HepG2 (cell line): ENCODE results near the gene DNASE2. TPM values are rescaled to one million over a fixed set of nuclear protein-coding genes. Genes with fewer than 3 reads are reported as not detected.

Source experiments
- ATAC-seq: fragments of 200-7000 bp; cut with Tn5 transposase; 3 replicates; pipeline ENCODE4 v1.9.1; 2020; ENCODE audit warnings: mild to moderate bottlenecking, moderate library complexity
- BruUV-seq: library from RNA; stranded (reverse); fragments of 400-500 nt; replicated peaks from 2 replicates; lab custom pipeline; 2021; lab: Mats Ljungman, UMichigan
- CTCF ChIA-PET: fragments of 300-600 bp; formaldehyde crosslinking; extraction: SDS; loops from one replicate; lab custom pipeline; 2021; ENCODE audit warnings: low total read pairs, inconsistent platforms, low intra/inter-chr PET ratio; lab: Yijun Ruan, JAX
- POLR2A ChIA-PET: fragments of 350-600 bp; sonication (Branson Sonifier 250); formaldehyde crosslinking; loops from one replicate; lab custom pipeline; 2020; ENCODE audit warnings: antibody characterized with exemption, inconsistent platforms; lab: Yijun Ruan, JAX
- DNase-seq: peaks from one replicate; pipeline ENCODE4 v3.0.0-alpha.2; 2015; ENCODE audit warnings: low spot score
- FAIRE-seq: peaks from 3 replicates; lab custom pipeline; 2011; peaks lifted over from hg19 to GRCh38; lab: Jason Lieb, UNC
- H2AFZ ChIP-seq: one replicate; pipeline ENCODE4 v1.6.1; 2011; ENCODE audit warnings: low read length, inconsistent platforms
- H3K27ac ChIP-seq: fragments of 300-600 bp; 3 replicates; pipeline ENCODE4 v1.8.0; 2011; ENCODE audit warnings: mixed run types, mild to moderate bottlenecking, mixed read lengths, low read length, inconsistent platforms; ENCODE audit not compliant: insufficient read depth; ENCODE audit errors: extremely low read length
- H3K27me3 ChIP-seq, 2 experiments: fragments of 200-600 bp in 1 of 2; 2 replicates in 1 of 2; 3 replicates in 1 of 2; pipeline versions ENCODE4 v1.6.0 to v1.8.0; 2011; ENCODE audit warnings: low read length in 2 of 2, mild to moderate bottlenecking in 2 of 2, moderate library complexity in 2 of 2, inconsistent platforms in 1 of 2; ENCODE audit not compliant: insufficient read depth in 2 of 2, control insufficient read depth in 1 of 2
- H3K36me3 ChIP-seq, 2 experiments: fragments of 200-600 bp in 1 of 2; replicated peaks in 1 of 2; 2 replicates in 1 of 2; 3 replicates in 1 of 2; pipeline versions ENCODE4 v1.5.1 to v1.8.0; 2011; ENCODE audit warnings: low read length in 2 of 2, inconsistent platforms in 1 of 2; ENCODE audit not compliant: insufficient read depth in 2 of 2, control insufficient read depth in 1 of 2
- H3K4me1 ChIP-seq: 2 replicates; pipeline ENCODE4 v1.5.1; 2012; ENCODE audit warnings: low read length, inconsistent platforms; ENCODE audit not compliant: insufficient read depth
- H3K4me2 ChIP-seq: 2 replicates; pipeline ENCODE4 v1.6.0; 2011; ENCODE audit warnings: low read depth, low read length, inconsistent platforms
- H3K4me3 ChIP-seq, 3 experiments: fragments of 200-600 bp in 1 of 3; sonication (generic), shearing (Covaris generic) in 1 of 3; replicated peaks in 1 of 3; 2 replicates each; pipeline ENCODE4 v1.5.1; 2011 to 2016; ENCODE audit warnings: low read length in 3 of 3, inconsistent platforms in 2 of 3, low read depth in 2 of 3, mild to moderate bottlenecking in 2 of 3, control low read depth in 1 of 3, mixed read lengths in 1 of 3; ENCODE audit not compliant: insufficient read depth in 1 of 3
- H3K79me2 ChIP-seq: one replicate; pipeline ENCODE4 v1.6.1; 2011; ENCODE audit warnings: low read length, inconsistent platforms; ENCODE audit not compliant: insufficient read depth
- H3K9ac ChIP-seq: 2 replicates; pipeline ENCODE4 v1.6.0; 2011; ENCODE audit warnings: mild to moderate bottlenecking, low read depth, low read length, inconsistent platforms; ENCODE audit not compliant: insufficient read depth
- H3K9me3 ChIP-seq: 2 replicates; pipeline ENCODE4 v1.5.1; 2012; ENCODE audit warnings: mild to moderate bottlenecking, low read length
- H4K20me1 ChIP-seq: 2 replicates; pipeline ENCODE4 v1.6.0; 2011; ENCODE audit warnings: inconsistent platforms, mild to moderate bottlenecking, low read length, moderate library complexity; ENCODE audit not compliant: insufficient read depth
- DPF2 ChIP-seq: sonication (generic); formaldehyde crosslinking; IDR thresholded peaks from 2 replicates; pipeline ENCODE4 v1.4.0; 2020; ENCODE audit warnings: mild to moderate bottlenecking, low read depth, missing genetic modification reagents, borderline replicate concordance
- EEA1 ChIP-seq: sonication (generic); formaldehyde crosslinking; IDR thresholded peaks from 2 replicates; pipeline ENCODE4 v1.5.1; 2020; ENCODE audit warnings: mild to moderate bottlenecking, missing genetic modification reagents, borderline replicate concordance
- HOXA3 ChIP-seq: sonication (generic); formaldehyde crosslinking; IDR thresholded peaks from 2 replicates; pipeline ENCODE4 v1.5.0; 2020; ENCODE audit warnings: missing genetic modification reagents
- MBD4 ChIP-seq: IDR thresholded peaks from 2 replicates; pipeline ENCODE4 v1.6.1; 2012; ENCODE audit warnings: low read length, inconsistent platforms, borderline replicate concordance
- MLLT10 ChIP-seq: sonication (generic); formaldehyde crosslinking; IDR thresholded peaks from 2 replicates; pipeline ENCODE4 v1.4.0; 2020; ENCODE audit warnings: missing genetic modification reagents
- SNRNP70 ChIP-seq: fragments of 200-400 bp; formaldehyde crosslinking; IDR thresholded peaks from 2 replicates; pipeline ENCODE4 v1.6.1; 2017; ENCODE audit warnings: mild to moderate bottlenecking, low read depth, low read length, moderate library complexity
- SSRP1 ChIP-seq: IDR thresholded peaks from 2 replicates; pipeline ENCODE4 v1.6.1; 2016; ENCODE audit warnings: control low read depth
- TOPORS ChIP-seq: sonication (generic); formaldehyde crosslinking; IDR thresholded peaks from 2 replicates; pipeline ENCODE4 v1.8.0; 2023; ENCODE audit warnings: mild to moderate bottlenecking, missing genetic modification reagents
- TSC22D2 ChIP-seq: sonication (generic); formaldehyde crosslinking; IDR thresholded peaks from 2 replicates; pipeline ENCODE4 v1.5.1; 2020; ENCODE audit warnings: missing genetic modification reagents, mild to moderate bottlenecking, borderline replicate concordance
- XRCC5 ChIP-seq: fragments of 200-400 bp; formaldehyde crosslinking; optimal IDR thresholded peaks from 2 replicates; pipeline ENCODE3; 2017; ENCODE audit warnings: mild to moderate bottlenecking, low read length
- ZBTB3 ChIP-seq: sonication (generic); formaldehyde crosslinking; IDR thresholded peaks from 2 replicates; pipeline ENCODE4 v1.4.0; 2020; ENCODE audit warnings: low read depth, mild to moderate bottlenecking, moderate library complexity, missing genetic modification reagents, borderline replicate concordance
- ZBTB38 ChIP-seq: sonication (generic); formaldehyde crosslinking; IDR thresholded peaks from 2 replicates; pipeline ENCODE4 v1.5.1; 2020; ENCODE audit warnings: mild to moderate bottlenecking, missing genetic modification reagents
- ZNF136 ChIP-seq: sonication (generic); formaldehyde crosslinking; IDR thresholded peaks from 2 replicates; pipeline ENCODE4 v1.8.1; 2022; ENCODE audit warnings: low read depth, mild to moderate bottlenecking, moderate library complexity, missing genetic modification reagents
- ZSCAN22 ChIP-seq: sonication (generic); formaldehyde crosslinking; IDR thresholded peaks from 2 replicates; pipeline ENCODE4 v1.4.0; 2020; ENCODE audit warnings: mild to moderate bottlenecking, missing genetic modification reagents
- ZSCAN9 ChIP-seq: IDR thresholded peaks from 2 replicates; pipeline ENCODE4 v1.6.1; 2016; ENCODE audit warnings: borderline replicate concordance
- WGBS: methylation state at CpG from one replicate; pipeline ENCODE4 v1.1.6; 2017; ENCODE audit warnings: low lambda C conversion rate; 5-methylcytosine and 5-hydroxymethylcytosine counted together
- in situ Hi-C: cut with HindIII; loops from 2 replicates; pipeline ENCODE4 v1.10.0; 2017; ENCODE audit warnings: low pct_unique_long_range_greater_than_20kb; ENCODE audit not compliant: extremely low pct_ligation_motif_present
- intact Hi-C: fragments of 100-400 bp; cut with micrococcal nuclease; formaldehyde crosslinking; loops from one replicate; pipeline ENCODE4 v1.10.0; 2022; ENCODE audit not compliant: unreplicated experiment
- polyA plus RNA-seq, 8 experiments: library from polyadenylated mRNA; depleted of rRNA in 3 of 8; stranded (reverse) in 7 of 8; unstranded in 1 of 8; fragments of >200 nt; fragmentation: Illumina TruSeq in 4 of 8; extraction: Trizol in 4 of 8; gene quantifications; 2 replicates each; pipeline versions ENCODE4 v1.2.1 to v1.2.3, GENCODE V29; 2011 to 2016; ENCODE audit warnings: low read depth in 4 of 8, missing spikeins in 1 of 8, mixed read lengths in 1 of 8; ENCODE audit not compliant: insufficient read depth in 1 of 8
- total RNA-seq, 5 experiments: library from RNA; depleted of rRNA; stranded (reverse); fragments of >200 nt; fragmentation: Illumina TruSeq; extraction: Trizol; gene quantifications; 2 replicates each; pipeline ENCODE4 v1.2.3, GENCODE V29; 2016; ENCODE audit warnings: low read depth in 1 of 5
- TF ChIP-seq, protein P1 (sequence below): sonication (generic); formaldehyde crosslinking; IDR thresholded peaks from 2 replicates; pipeline ENCODE4 v1.8.0; 2023; ENCODE audit warnings: mild to moderate bottlenecking, missing genetic modification reagents
- TF ChIP-seq, protein P2 (sequence below): sonication (generic); formaldehyde crosslinking; IDR thresholded peaks from 2 replicates; pipeline ENCODE4 v1.9.0; 2021; ENCODE audit warnings: missing genetic modification reagents, mild to moderate bottlenecking, borderline replicate concordance
- TF ChIP-seq, protein P3 (sequence below): sonication (generic); formaldehyde crosslinking; IDR thresholded peaks from 2 replicates; pipeline ENCODE4 v1.8.0; 2022; ENCODE audit warnings: mild to moderate bottlenecking, missing genetic modification reagents

DNASE2 gene
- total and polyA plus RNA-seq, 2 of the 13 experiments (the other 11 are each of a cell fraction or from before 2014, with no cell fraction given), result 7.5 to 16.2 TPM

DNA sequence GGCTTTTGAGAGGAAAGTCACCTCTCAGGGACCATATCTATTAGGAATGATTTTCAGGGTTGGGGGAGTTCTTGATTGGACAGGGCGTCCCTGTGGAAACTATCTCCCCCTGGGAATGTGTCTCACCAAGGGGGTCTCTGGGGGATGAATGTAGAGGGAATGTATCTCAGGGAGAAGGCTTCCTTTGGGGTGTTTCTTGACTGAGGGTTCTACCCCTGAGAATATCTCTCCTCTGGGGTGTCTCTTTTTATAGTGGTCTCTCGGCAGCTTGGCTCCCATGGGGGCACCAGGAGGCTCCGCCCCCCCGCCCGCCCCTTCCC is 47.9 kb downstream of the DNASE2 start:
- H3K4me2 ChIP-seq, result peak overlapping the region; percentile 57
- H3K27ac ChIP-seq, result no peak overlapping the region
- no peak for DNase-seq
- H3K79me2 ChIP-seq, result no peaks in the 10 kb centered on the region
- no peaks in the 10 kb centered on the region for H4K20me1 ChIP-seq
- TF ChIP-seq EEA1 (CRISPR knock-in tag), result no peak
- TF ChIP-seq HOXA3, result no peak
- no peak for TF ChIP-seq SNRNP70
- TF ChIP-seq ZBTB3 (CRISPR knock-in tag), result no peak
- TF ChIP-seq, protein P1, sequence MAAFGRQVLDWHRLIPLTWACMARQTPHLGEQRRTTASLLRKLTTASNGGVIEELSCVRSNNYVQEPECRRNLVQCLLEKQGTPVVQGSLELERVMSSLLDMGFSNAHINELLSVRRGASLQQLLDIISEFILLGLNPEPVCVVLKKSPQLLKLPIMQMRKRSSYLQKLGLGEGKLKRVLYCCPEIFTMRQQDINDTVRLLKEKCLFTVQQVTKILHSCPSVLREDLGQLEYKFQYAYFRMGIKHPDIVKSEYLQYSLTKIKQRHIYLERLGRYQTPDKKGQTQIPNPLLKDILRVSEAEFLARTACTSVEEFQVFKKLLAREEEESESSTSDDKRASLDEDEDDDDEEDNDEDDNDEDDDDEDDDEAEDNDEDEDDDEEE (CRISPR knock-in tag), result no peak
- no peak for TF ChIP-seq TOPORS (CRISPR knock-in tag)
- no peak for TF ChIP-seq DPF2 (CRISPR knock-in tag)
- no peak for TF ChIP-seq ZBTB38 (CRISPR knock-in tag)
- TF ChIP-seq, protein P2, sequence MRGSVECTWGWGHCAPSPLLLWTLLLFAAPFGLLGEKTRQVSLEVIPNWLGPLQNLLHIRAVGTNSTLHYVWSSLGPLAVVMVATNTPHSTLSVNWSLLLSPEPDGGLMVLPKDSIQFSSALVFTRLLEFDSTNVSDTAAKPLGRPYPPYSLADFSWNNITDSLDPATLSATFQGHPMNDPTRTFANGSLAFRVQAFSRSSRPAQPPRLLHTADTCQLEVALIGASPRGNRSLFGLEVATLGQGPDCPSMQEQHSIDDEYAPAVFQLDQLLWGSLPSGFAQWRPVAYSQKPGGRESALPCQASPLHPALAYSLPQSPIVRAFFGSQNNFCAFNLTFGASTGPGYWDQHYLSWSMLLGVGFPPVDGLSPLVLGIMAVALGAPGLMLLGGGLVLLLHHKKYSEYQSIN (CRISPR knock-in tag), result no peak
- no peak for TF ChIP-seq TSC22D2 (CRISPR knock-in tag)
- no peak for TF ChIP-seq ZNF136 (CRISPR knock-in tag)
- TF ChIP-seq ZSCAN22, result no peak
- no peak for TF ChIP-seq SSRP1
- no peak for TF ChIP-seq ZSCAN9 (CRISPR knock-in tag)
- TF ChIP-seq, protein P3, sequence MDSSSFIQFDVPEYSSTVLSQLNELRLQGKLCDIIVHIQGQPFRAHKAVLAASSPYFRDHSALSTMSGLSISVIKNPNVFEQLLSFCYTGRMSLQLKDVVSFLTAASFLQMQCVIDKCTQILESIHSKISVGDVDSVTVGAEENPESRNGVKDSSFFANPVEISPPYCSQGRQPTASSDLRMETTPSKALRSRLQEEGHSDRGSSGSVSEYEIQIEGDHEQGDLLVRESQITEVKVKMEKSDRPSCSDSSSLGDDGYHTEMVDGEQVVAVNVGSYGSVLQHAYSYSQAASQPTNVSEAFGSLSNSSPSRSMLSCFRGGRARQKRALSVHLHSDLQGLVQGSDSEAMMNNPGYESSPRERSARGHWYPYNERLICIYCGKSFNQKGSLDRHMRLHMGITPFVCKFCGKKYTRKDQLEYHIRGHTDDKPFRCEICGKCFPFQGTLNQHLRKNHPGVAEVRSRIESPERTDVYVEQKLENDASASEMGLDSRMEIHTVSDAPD (CRISPR knock-in tag), result no peak
- no peak for TF ChIP-seq MBD4
- no peak for TF ChIP-seq XRCC5
- TF ChIP-seq MLLT10, result no peak
- no peaks in the 10 kb centered on the region for H3K9me3 ChIP-seq
- no peak overlapping the region for H3K9ac ChIP-seq
- intact Hi-C loops (no loop called here), in situ Hi-C loops (no loop called here)
- BruUV-seq, result no TSS peak
- no peak for FAIRE-seq
- peaks cover 59% of the 10 kb centered on the region for H3K4me1 ChIP-seq
- H2AFZ ChIP-seq, result no peak overlapping the region
- ChIA-PET POLR2A (no interaction called here), CTCF (no interaction called here)
- H3K27me3 ChIP-seq, result peaks cover 0 to 30% of the 10 kb centered on the region in 2 experiments; a peak in 2 of 5 replicates
- H3K4me3 ChIP-seq, result peak overlapping the region in 2 of 3 experiments; percentile 15 to 79; a peak in 2 of 6 replicates
- H3K36me3 ChIP-seq, result no peaks in the 10 kb centered on the region
- 4% methylated on average over 3 of the region's 5 CpGs for WGBS
- ATAC-seq, result no peak
